Measurements from ENCODE around the gene CDH26. TPM values are rescaled to one million over a fixed set of nuclear protein-coding genes. Genes with fewer than 3 reads are reported as not detected.

CDH26 gene
- 0.40 and 0.45 TPM in 2 replicates for total RNA-seq (2016; rRNA removed; fragmentation: Illumina TruSeq; extraction: Trizol)
- 0.10 and 0.18 TPM in 2 replicates for total RNA-seq (2016; cell fraction: cytosol; rRNA removed; fragmentation: Illumina TruSeq; extraction: Trizol; ENCODE audit: low read depth)
- 0.11 TPM in 1 of 2 replicates, not detected in the other for total RNA-seq (2016; cell fraction: insoluble cytoplasmic fraction; rRNA removed; fragmentation: Illumina TruSeq; extraction: Trizol)
- 0.10 and 0.34 TPM in 2 replicates for total RNA-seq (2016; cell fraction: membrane; rRNA removed; fragmentation: Illumina TruSeq; extraction: Trizol)
- total RNA-seq (2016; cell fraction: nucleus; rRNA removed; fragmentation: Illumina TruSeq; extraction: Trizol) = 0.59 and 0.88 TPM in 2 replicates
- 0.88 and 1.1 TPM in 2 replicates for polyA plus RNA-seq (2011; rRNA removed)
- polyA plus RNA-seq (2011; cell fraction: cytosol; rRNA removed) = 0.11 and 0.19 TPM in 2 replicates
- 3.0 TPM in 2 replicates for polyA plus RNA-seq (2011; cell fraction: nucleus; rRNA removed)
- 0.44 and 0.67 TPM in 2 replicates for polyA plus RNA-seq (2012)
- polyA plus RNA-seq (2016; cell fraction: cytosol; fragmentation: Illumina TruSeq; extraction: Trizol; ENCODE audit: low read depth) = not detected in 2 replicates
- 0.22 TPM in 1 of 2 replicates, not detected in the other for polyA plus RNA-seq (2016; cell fraction: insoluble cytoplasmic fraction; fragmentation: Illumina TruSeq; extraction: Trizol; ENCODE audit: low read depth)
- not detected in 2 replicates for polyA plus RNA-seq (2016; cell fraction: membrane; fragmentation: Illumina TruSeq; extraction: Trizol; ENCODE audit: low read depth)
- 1.6 and 1.8 TPM in 2 replicates for polyA plus RNA-seq (2016; cell fraction: nucleus; fragmentation: Illumina TruSeq; extraction: Trizol; ENCODE audit: insufficient read depth, low read depth)
- 0.52 TPM in 1 of 2 replicates, not detected in the other for polyA minus RNA-seq (2011; rRNA and poly(A)+ RNA removed; ENCODE audit: low replicate concordance)
- 0.79 TPM in 1 of 2 replicates, not detected in the other for polyA minus RNA-seq (2011; cell fraction: cytosol; rRNA and poly(A)+ RNA removed)
- 2.7 and 3.2 TPM in 2 replicates for polyA minus RNA-seq (2011; cell fraction: nucleus; rRNA and poly(A)+ RNA removed)
- Bru-seq, nascent RNA = percentile 33 among the genes with signal in this experiment
- BruChase-seq, experiment 1, labeled RNA remaining after a 6-hour chase = percentile 42 among the genes with signal in this experiment
- percentile 49 among the genes with signal in this experiment for BruChase-seq, experiment 2, labeled RNA remaining after a 2-hour chase
- long read RNA-seq, experiment 1 = 0 reads
- long read RNA-seq, experiment 2 = 0 reads

DNA sequence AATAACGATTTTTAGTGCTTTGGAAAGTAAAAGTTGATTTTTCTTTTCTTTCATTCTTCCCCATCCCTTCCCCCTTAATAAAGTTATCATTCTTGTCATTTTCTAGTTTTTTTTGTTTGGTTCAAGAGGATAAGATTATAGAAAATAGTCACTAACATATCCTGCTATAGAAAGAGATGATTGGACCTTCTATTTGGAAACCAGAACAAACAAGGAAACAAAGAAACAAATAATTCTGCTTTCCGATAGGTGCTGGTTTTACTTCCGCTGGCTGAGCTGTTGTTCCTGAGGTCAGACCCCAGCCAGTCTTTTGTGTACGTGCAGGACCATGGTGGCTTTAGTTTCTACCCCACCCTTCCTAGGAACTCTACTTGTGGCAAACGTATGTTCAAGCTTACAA, at the start of gene CDH26:
Gene CDH26 (plus strand): TSS at position 301 of the 400 bp plus-strand sequence. CDS start 304 bp downstream, outside the sequence.
- TF ChIP-seq ZNF451 (CRISPR knock-in tag; IDR thresholded peaks at IDR 0.05) (no peak), ZFY (CRISPR knock-in tag; IDR thresholded peaks at IDR 0.05) (no peak), ZNF550 (CRISPR knock-in tag; IDR thresholded peaks at IDR 0.05; ENCODE audit: borderline replicate concordance) (no peak), SP2 (CRISPR knock-in tag; IDR thresholded peaks at IDR 0.05) (no peak), NONO (IDR thresholded peaks at IDR 0.05) (no peak), NONO (CRISPR knock-in tag; conservative IDR thresholded peaks at IDR 0.05) (no peak), ZFP36 (IDR thresholded peaks at IDR 0.05; ENCODE audit: borderline replicate concordance, low read depth, low read length, partially characterized antibody) (no peak), NR2F2 (IDR thresholded peaks at IDR 0.05; ENCODE audit: borderline replicate concordance, low read depth) (no peak), HDAC2 (CRISPR knock-in tag; IDR thresholded peaks at IDR 0.05) (no peak), ZNF138 (CRISPR knock-in tag; IDR thresholded peaks at IDR 0.05; ENCODE audit: low read depth) (no peak), ZNF644 (CRISPR knock-in tag; IDR thresholded peaks at IDR 0.05; ENCODE audit: low read depth) (no peak)
- TF ChIP-seq, protein P1, sequence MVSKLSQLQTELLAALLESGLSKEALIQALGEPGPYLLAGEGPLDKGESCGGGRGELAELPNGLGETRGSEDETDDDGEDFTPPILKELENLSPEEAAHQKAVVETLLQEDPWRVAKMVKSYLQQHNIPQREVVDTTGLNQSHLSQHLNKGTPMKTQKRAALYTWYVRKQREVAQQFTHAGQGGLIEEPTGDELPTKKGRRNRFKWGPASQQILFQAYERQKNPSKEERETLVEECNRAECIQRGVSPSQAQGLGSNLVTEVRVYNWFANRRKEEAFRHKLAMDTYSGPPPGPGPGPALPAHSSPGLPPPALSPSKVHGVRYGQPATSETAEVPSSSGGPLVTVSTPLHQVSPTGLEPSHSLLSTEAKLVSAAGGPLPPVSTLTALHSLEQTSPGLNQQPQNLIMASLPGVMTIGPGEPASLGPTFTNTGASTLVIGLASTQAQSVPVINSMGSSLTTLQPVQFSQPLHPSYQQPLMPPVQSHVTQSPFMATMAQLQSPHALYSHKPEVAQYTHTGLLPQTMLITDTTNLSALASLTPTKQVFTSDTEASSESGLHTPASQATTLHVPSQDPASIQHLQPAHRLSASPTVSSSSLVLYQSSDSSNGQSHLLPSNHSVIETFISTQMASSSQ (IDR thresholded peaks at IDR 0.05; ENCODE audit: low read depth) = no peak
- TF ChIP-seq, protein P1 (CRISPR knock-in tag; IDR thresholded peaks at IDR 0.05; ENCODE audit: borderline replicate concordance) = no peak
- DNase-seq (ENCODE audit: low spot score) = no peak
- CTCF ChIA-PET (ENCODE audit: low intra/inter-chr PET ratio, low total read pairs) = no interaction called here
- no peak within 1 kb of the TSS for H3K4me3 ChIP-seq (replicated peaks in 1 of 3; ENCODE audit: insufficient read depth in 1 of 3, low read depth in 2 of 3, low read length in 3 of 3)
- intact Hi-C loops (cut with micrococcal nuclease; ENCODE audit: unreplicated experiment) (no loop called here), in situ Hi-C loops (cut with HindIII; ENCODE audit: extremely low pct_ligation_motif_present, low pct_unique_long_range_greater_than_20kb) (no loop called here)
- H3K36me3 ChIP-seq (replicated peaks in 1 of 2; ENCODE audit: control insufficient read depth in 1 of 2, insufficient read depth in 2 of 2, low read length in 2 of 2) = no peaks in the 10 kb centered on the region
- no TSS peak for BruUV-seq (replicated peaks)
- 68% methylated on average over 5 of the region's 5 CpGs for WGBS (ENCODE audit: low lambda C conversion rate)
- H2AFZ ChIP-seq (ENCODE audit: low read length) = no peak within 1 kb of the TSS
- H3K9me3 ChIP-seq (ENCODE audit: low read length) = no peaks in the 10 kb centered on the region
- POLR2A ChIA-PET = no interaction called here
- FAIRE-seq = no peak
- H3K9ac ChIP-seq (ENCODE audit: insufficient read depth, low read depth, low read length) = no peak within 1 kb of the TSS
- no peaks in the 10 kb centered on the region for H3K79me2 ChIP-seq (ENCODE audit: insufficient read depth, low read length)
- H3K27ac ChIP-seq (ENCODE audit: extremely low read length, insufficient read depth, low read length) = no peak within 1 kb of the TSS
- no peak within 1 kb of the TSS for H3K4me2 ChIP-seq (ENCODE audit: low read depth, low read length)
- no peaks in the 10 kb centered on the region for H4K20me1 ChIP-seq (ENCODE audit: insufficient read depth, low read length)
- H3K27me3 ChIP-seq (ENCODE audit: control insufficient read depth in 1 of 2, insufficient read depth in 2 of 2, low read length in 2 of 2) = no peaks in the 10 kb centered on the region; a peak in 1 of 5 replicates
- no peaks in the 10 kb centered on the region for H3K4me1 ChIP-seq (ENCODE audit: insufficient read depth, low read length)
- ATAC-seq = no peak

All from HepG2 (cell line).